GM19099 (cell line): ENCODE data around the gene ULK2.

Source experiments
- POLR2A ChIP-seq: IDR thresholded peaks from 3 replicates; pipeline ENCODE4 v1.6.1; 2011; ENCODE audit warnings: low read depth; ENCODE audit not compliant: insufficient read length; ENCODE audit errors: extremely low read depth

The ULK2 gene

GRCh38 chr17:19757536-19758180 is 110.1 kb downstream of the ULK2 start:
- no peak for TF ChIP-seq POLR2A

- TF ChIP-seq POLR2A, result no peak
These were observed 111.2 kb downstream of the ULK2 start for GRCh38 chr17:19756546-19756945.

- no peak for TF ChIP-seq POLR2A
These were observed 111.8 kb downstream of the ULK2 start for GRCh38 chr17:19755821-19756510.

- no peak for TF ChIP-seq POLR2A
These were observed 112.3 kb downstream of the ULK2 start for GRCh38 chr17:19755392-19755791.

GRCh38 chr17:19753661-19754463 is 113.9 kb downstream of the ULK2 start:
- no peak for TF ChIP-seq POLR2A

- TF ChIP-seq POLR2A, result no peak
These were observed 114.7 kb downstream of the ULK2 start for GRCh38 chr17:19753051-19753509.

GRCh38 chr17:19752216-19753050 is 115.3 kb downstream of the ULK2 start:
- no peak for TF ChIP-seq POLR2A

GRCh38 chr17:19750835-19751234 is 116.9 kb downstream of the ULK2 start:
- no peak for TF ChIP-seq POLR2A

GRCh38 chr17:19750020-19750572 is 117.6 kb downstream of the ULK2 start:
- TF ChIP-seq POLR2A, result no peak

- no peak for TF ChIP-seq POLR2A
These were observed 118.9 kb downstream of the ULK2 start for GRCh38 chr17:19748807-19749193.

GRCh38 chr17:19747829-19748806 is 119.6 kb downstream of the ULK2 start, which contains the start of gene ALDH3A1:
ALDH3A1 (minus strand) TSS chr17:19748298; CDS start chr17:19745129, 3,169 bp downstream.
- no peak for TF ChIP-seq POLR2A

GRCh38 chr17:19747159-19747719 is 120.5 kb downstream of the ULK2 start:
- no peak for TF ChIP-seq POLR2A

- TF ChIP-seq POLR2A, result no peak
These were observed 121.2 kb downstream of the ULK2 start for GRCh38 chr17:19746517-19746916.
